ENCODE results near the gene TPPP3.
A peak's percentile ranks its signal among the peaks of the same experiment; 100 is the strongest.
"Not testable (repeated sequence)": the region's sequence is repeated elsewhere in the genome, so short reads cannot be mapped to it uniquely, and the experiment has no call there.

Gene TPPP3

GRCh38 chr16:67389911-67390815, 3.1 kb downstream of the TPPP3 start:
- DNase-seq (ENCODE audit: low spot score), result no peak

DNA sequence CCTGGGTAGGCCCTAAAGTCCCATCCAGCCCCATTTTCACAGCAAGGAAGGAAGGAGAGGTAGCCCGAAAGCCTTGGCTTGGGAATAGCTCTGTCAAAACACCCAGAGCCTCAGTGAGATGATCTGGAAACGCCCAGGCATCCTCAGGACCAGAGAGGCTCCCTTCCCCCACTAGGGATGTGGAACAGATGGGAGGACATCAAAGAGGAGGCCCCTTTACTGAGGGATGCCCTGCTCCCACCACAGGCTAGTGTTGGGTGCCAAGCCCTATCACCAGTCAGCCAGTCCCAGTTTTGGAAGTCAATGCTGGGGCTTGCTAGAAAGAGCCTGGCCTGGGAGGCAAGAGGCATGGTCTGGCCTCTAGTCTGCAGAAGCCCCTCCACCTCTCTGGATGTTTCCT, 4.7 kb downstream of the TPPP3 start:
- no peak for DNase-seq (ENCODE audit: low spot score)

GRCh38 chr16:67388191-67388590, 5.1 kb downstream of the TPPP3 start:
- DNase-seq (ENCODE audit: low spot score), result no peak

- no peak for DNase-seq (ENCODE audit: low spot score)
Observed at GRCh38 chr16:67387479-67388079, 5.7 kb downstream of the TPPP3 start.

DNA sequence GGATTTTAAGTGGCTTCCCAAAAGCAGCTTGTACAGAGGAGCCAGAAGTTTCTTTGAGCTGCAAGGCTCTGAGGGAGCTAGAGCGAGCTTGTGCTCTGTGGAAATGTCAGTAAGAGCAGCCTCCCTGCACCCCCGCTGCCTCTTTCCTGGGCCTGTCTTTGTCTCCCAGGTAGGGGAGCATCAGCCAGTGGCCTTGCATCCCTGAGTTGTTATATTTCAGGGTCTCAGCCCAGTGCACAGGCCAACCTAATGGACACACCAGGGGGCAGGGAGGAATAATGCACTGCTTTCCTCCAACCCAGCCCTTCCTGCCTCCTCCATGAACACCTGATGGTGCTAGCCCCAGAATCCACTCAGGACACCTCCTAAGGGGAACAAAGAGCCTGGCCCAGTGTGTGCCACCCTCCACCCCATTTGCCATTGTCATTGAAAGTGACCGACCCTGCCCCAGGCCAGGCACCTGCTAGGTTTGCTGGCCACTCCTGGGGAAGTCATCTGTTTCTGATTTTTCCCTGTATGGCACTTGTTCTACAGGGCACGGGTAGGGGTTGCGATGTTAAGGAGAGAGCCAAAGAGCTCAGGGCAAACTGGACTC, 6.3 kb downstream of the TPPP3 start:
- no peak for DNase-seq (ENCODE audit: low spot score)

GRCh38 chr16:67384778-67385510, 8.4 kb downstream of the TPPP3 start:
- DNase-seq (ENCODE audit: low spot score), result no peak

- DNase-seq (ENCODE audit: low spot score), result no peak
Observed at GRCh38 chr16:67383284-67383683, 10.0 kb downstream of the TPPP3 start.

DNA sequence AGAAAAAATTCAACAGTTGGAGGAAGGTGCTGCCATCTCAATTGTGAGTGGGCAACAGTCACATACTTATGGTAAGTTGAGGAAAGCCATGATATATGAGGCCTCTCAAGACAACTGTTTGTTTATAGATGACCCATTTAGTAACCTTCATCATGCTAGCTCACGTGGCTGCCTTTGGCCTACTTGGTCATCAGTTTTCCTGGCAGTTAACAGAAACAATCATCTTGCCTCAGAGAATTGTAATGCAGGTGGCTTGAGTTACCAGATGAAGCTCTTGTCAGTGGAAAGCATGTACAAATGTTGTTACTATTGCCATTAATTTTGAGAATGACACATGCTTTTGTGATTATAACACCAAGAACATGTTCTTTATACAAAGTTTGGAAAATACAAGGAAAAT, 14.7 kb downstream of the TPPP3 start:
- no peak for DNase-seq (ENCODE audit: low spot score)

GRCh38 chr16:67376012-67376411, 17.3 kb downstream of the TPPP3 start:
- not testable (repeated sequence) for DNase-seq (ENCODE audit: low spot score)

- peak; percentile 46 for DNase-seq (ENCODE audit: low spot score)
Observed at GRCh38 chr16:67372664-67373063, 20.6 kb downstream of the TPPP3 start.

GRCh38 chr16:67370661-67371060, 22.6 kb downstream of the TPPP3 start:
- no peak for DNase-seq (ENCODE audit: low spot score)

GRCh38 chr16:67364600-67365235, 28.6 kb downstream of the TPPP3 start:
- DNase-seq (ENCODE audit: low spot score), result no peak

GRCh38 chr16:67361038-67361437, 32.3 kb downstream of the TPPP3 start:
- DNase-seq (ENCODE audit: low spot score), result no peak

DNA sequence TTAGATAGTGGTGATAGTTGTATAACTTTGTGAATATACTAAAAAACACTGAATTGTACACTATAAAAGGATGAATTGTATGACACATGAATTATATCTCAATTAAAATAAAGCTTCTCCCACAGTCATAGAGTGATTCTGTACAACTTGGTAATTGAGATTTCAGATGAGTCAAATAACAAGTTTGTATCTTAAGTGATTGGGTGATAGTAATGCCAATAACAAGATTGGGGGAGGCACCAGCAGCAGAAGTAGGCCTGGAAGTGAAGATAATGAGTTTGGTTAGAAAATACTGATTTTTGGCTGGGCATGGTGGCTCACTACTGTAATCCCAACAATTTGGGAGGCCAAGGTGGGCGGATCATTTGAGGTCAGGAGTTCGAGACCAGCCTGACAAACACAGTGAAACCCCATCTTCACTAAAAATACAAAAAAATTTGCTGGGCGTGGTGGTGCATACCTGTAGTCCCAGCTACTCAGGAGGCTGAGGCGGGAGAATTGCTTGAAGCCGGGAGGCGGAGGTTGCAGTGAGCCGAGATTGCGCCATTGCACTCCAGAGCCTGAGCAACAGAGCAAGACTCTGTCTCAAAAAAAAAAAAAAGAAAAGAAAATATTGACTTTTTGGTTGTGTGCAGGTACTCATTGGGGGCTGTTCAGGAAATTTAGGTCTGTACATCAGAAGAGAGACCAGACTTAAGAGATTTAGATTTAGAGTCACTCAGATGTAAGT, 33.6 kb downstream of the TPPP3 start:
- not testable (repeated sequence) for DNase-seq (ENCODE audit: low spot score)

- DNase-seq (ENCODE audit: low spot score), result no peak
Observed at GRCh38 chr16:67357561-67357960, 35.7 kb downstream of the TPPP3 start.

GRCh38 chr16:67356396-67356795, 36.9 kb downstream of the TPPP3 start:
- DNase-seq (ENCODE audit: low spot score), result no peak

- not testable (repeated sequence) for DNase-seq (ENCODE audit: low spot score)
Observed at GRCh38 chr16:67352463-67352862, 40.8 kb downstream of the TPPP3 start.

DNA sequence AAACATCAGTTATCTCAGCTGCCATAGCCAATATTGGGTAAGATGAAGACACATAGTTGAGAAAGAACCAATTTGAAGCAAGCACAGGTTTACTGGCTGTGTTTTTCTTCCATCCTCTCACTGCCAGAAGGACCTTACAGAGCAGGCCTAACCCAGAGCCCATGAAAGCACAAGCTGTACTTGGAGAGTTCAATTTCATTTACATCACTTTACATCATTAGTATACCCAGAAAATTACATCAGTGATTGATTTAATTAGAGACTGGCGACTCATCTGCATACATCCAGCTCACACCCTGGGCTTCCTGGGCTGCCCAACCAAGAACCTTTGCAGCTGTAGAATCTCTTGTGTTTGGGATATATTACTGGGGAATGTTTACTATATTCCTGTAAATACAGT, 43.0 kb downstream of the TPPP3 start:
- no peak for DNase-seq (ENCODE audit: low spot score)

DNA sequence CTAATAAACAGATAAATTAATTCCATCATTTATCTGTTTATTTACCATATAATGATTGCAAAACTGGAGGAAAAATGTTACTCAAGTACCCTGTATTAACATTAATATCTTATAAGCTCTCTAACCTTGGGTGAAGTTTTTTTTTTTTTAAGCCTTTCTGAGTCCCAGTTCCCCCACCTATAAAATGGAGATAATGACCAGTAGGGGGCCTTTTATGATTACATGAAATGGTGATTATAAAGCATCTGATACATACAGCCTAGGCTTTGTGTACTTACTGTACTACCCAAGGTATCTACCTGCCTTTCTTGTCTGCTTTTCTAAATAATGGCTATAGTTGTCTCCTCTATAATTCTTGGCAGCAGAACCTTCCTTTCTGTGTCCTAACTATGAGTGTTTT, 44.1 kb downstream of the TPPP3 start:
- no peak for DNase-seq (ENCODE audit: low spot score)

DNA sequence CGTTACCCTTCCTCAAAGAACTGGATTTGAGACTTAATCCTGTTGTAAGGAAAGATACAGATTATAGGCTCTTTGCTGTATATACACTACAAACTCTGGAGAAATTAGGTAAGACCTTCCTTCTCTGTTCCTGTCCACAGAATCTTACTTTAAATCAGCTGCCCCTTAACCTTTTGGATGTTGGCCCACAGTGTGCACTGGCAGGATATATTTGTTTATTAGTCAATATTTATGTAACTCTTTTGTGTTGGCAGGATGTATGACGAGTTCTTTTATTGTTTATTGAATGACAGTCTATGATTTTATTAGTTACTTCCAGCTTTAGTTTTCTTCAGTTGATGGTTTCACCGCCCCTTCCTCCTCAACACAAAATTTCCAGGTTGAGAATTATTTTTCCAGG, 47.0 kb downstream of the TPPP3 start:
- DNase-seq (ENCODE audit: low spot score), result no peak

DNA sequence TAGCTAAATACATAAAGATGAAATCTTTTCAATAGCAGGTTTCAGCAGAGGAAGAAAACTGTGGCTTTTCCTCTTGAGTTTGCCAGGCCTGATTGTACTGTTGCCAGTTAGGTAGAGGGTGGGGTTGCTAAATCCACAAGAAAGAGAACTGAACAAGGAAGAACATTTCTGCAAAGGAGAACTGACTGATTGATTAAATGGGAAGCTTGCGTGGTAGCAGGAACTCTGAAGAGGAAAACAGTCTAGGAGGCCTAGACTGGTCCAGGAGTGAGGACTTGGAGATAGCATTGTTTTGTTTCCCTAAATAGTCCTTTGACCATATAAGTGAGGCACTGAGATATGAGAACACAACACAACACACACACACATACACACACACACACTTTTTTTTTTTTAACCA, 47.9 kb downstream of the TPPP3 start:
- DNase-seq (ENCODE audit: low spot score), result no peak

Data from AG20443 (cell line).